ENCODE results near the gene DNAJC4. TPM values are rescaled to one million over a fixed set of nuclear protein-coding genes. Genes with fewer than 3 reads are reported as not detected.

Gene DNAJC4
- total and polyA plus RNA-seq, 9 of the 15 experiments (the other 6 are each of a cell fraction or from before 2014, with no cell fraction given), result 4.0 to 32.6 (median 19.9) TPM

DNA sequence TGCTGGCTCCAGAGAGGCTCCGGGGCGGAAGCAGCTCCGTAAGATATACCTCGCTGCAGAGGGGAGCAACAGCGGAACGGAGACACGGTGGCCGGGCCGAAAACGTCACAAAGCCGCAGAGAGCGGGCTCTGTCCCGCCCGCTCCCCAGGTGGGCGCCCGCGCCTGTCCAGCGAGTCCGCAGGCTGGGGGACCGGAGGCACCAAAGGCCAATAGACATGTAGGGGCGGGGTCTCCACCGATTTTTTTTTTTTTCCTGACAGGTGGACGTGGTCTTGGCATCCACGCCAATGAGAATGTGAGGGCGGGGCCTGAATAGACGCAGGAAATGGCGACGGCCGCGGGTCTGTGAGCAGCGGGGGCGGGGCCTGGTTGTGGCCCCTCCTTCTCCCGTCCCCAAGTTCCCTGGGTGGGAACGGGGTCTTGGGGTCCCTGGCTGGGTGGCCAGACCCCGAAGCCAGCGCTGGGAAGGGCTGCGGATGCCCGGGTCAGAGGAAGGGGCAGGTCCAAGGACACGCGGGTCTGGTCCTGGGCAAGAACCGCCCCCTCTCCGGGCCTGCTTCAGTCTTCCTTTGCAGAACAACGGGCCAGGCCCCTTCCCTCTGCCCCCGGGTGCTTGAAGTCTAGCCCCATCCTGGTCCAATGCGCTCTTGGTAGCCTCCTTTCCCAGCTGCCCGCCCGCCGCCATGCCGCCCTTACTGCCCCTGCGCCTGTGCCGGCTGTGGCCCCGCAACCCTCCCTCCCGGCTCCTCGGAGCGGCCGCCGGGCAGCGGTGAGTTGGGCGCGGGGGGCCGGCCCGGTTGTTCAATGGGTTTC is at the start of gene DNAJC4 (continued):
- no peak; the same call in 1 of the 2 replicates for TF ChIP-seq MXI1 (IDR thresholded peaks at IDR 0.05; ENCODE audit: low read depth, low read length)
- no peak for TF ChIP-seq ZNF324 (CRISPR knock-in tag; IDR thresholded peaks at IDR 0.05)
- no peak for TF ChIP-seq ZSCAN29 (IDR thresholded peaks at IDR 0.05)
- no peak for TF ChIP-seq LEF1 (IDR thresholded peaks at IDR 0.05)
- TF ChIP-seq TAF9B (IDR thresholded peaks at IDR 0.05; ENCODE audit: partially characterized antibody), result no peak
- no peak for TF ChIP-seq JUND (IDR thresholded peaks at IDR 0.05; ENCODE audit: borderline replicate concordance, low read depth, low read length)
- no peak for TF ChIP-seq JUND (tag; IDR thresholded peaks at IDR 0.05; ENCODE audit: borderline replicate concordance, low read depth, low read length)
- no peak for TF ChIP-seq SIRT6 (IDR thresholded peaks at IDR 0.05; ENCODE audit: low read depth, low read length)
- TF ChIP-seq FOXA3 (CRISPR knock-in tag; conservative IDR thresholded peaks at IDR 0.05 in 1 of 2, IDR thresholded peaks at IDR 0.05 in 1 of 2), result no peak
- no peak for TF ChIP-seq FOXM1 (IDR thresholded peaks at IDR 0.05; ENCODE audit: low read depth)
- no peak for TF ChIP-seq FOXM1 (CRISPR knock-in tag; IDR thresholded peaks at IDR 0.05; ENCODE audit: low read depth)
- peak; percentile 9 for TF ChIP-seq NEUROD1 (IDR thresholded peaks at IDR 0.05; ENCODE audit: borderline replicate concordance, low read depth, low read length, partially characterized antibody)
- TF ChIP-seq MYC (IDR thresholded peaks at IDR 0.05; ENCODE audit: low read depth, low read length), result peak; percentile 62; the same call in 1 of the 2 replicates
- TF ChIP-seq MYC (CRISPR knock-in tag; IDR thresholded peaks at IDR 0.05; ENCODE audit: borderline replicate concordance, low read depth), result no peak
- no peak for TF ChIP-seq PTRF (tag; IDR thresholded peaks at IDR 0.05)
- TF ChIP-seq, protein P1, sequence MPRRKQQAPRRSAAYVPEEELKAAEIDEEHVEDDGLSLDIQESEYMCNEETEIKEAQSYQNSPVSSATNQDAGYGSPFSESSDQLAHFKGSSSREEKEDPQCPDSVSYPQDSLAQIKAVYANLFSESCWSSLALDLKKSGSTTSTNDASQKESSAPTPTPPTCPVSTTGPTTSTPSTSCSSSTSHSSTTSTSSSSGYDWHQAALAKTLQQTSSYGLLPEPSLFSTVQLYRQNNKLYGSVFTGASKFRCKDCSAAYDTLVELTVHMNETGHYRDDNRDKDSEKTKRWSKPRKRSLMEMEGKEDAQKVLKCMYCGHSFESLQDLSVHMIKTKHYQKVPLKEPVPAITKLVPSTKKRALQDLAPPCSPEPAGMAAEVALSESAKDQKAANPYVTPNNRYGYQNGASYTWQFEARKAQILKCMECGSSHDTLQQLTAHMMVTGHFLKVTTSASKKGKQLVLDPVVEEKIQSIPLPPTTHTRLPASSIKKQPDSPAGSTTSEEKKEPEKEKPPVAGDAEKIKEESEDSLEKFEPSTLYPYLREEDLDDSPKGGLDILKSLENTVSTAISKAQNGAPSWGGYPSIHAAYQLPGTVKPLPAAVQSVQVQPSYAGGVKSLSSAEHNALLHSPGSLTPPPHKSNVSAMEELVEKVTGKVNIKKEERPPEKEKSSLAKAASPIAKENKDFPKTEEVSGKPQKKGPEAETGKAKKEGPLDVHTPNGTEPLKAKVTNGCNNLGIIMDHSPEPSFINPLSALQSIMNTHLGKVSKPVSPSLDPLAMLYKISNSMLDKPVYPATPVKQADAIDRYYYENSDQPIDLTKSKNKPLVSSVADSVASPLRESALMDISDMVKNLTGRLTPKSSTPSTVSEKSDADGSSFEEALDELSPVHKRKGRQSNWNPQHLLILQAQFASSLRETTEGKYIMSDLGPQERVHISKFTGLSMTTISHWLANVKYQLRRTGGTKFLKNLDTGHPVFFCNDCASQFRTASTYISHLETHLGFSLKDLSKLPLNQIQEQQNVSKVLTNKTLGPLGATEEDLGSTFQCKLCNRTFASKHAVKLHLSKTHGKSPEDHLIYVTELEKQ (CRISPR knock-in tag; IDR thresholded peaks at IDR 0.05), result no peak
- TF ChIP-seq, protein P2, sequence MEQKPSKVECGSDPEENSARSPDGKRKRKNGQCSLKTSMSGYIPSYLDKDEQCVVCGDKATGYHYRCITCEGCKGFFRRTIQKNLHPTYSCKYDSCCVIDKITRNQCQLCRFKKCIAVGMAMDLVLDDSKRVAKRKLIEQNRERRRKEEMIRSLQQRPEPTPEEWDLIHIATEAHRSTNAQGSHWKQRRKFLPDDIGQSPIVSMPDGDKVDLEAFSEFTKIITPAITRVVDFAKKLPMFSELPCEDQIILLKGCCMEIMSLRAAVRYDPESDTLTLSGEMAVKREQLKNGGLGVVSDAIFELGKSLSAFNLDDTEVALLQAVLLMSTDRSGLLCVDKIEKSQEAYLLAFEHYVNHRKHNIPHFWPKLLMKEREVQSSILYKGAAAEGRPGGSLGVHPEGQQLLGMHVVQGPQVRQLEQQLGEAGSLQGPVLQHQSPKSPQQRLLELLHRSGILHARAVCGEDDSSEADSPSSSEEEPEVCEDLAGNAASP (IDR thresholded peaks at IDR 0.05), result no peak
- TF ChIP-seq TRIM24 (IDR thresholded peaks at IDR 0.05), result no peak
- TF ChIP-seq, protein P3, sequence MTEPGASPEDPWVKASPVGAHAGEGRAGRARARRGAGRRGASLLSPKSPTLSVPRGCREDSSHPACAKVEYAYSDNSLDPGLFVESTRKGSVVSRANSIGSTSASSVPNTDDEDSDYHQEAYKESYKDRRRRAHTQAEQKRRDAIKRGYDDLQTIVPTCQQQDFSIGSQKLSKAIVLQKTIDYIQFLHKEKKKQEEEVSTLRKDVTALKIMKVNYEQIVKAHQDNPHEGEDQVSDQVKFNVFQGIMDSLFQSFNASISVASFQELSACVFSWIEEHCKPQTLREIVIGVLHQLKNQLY (CRISPR knock-in tag; conservative IDR thresholded peaks at IDR 0.05), result no peak
- peak; percentile 76; the same call in 1 of the 2 replicates for TF ChIP-seq PHB (CRISPR knock-in tag; IDR thresholded peaks at IDR 0.05)
- TF ChIP-seq, protein P4, sequence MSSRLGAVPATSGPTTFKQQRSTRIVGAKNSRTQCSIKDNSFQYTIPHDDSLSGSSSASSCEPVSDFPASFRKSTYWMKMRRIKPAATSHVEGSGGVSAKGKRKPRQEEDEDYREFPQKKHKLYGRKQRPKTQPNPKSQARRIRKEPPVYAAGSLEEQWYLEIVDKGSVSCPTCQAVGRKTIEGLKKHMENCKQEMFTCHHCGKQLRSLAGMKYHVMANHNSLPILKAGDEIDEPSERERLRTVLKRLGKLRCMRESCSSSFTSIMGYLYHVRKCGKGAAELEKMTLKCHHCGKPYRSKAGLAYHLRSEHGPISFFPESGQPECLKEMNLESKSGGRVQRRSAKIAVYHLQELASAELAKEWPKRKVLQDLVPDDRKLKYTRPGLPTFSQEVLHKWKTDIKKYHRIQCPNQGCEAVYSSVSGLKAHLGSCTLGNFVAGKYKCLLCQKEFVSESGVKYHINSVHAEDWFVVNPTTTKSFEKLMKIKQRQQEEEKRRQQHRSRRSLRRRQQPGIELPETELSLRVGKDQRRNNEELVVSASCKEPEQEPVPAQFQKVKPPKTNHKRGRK (tag; IDR thresholded peaks at IDR 0.05), result no peak
